ENCODE data around the gene SP100. TPM values are rescaled to one million over a fixed set of nuclear protein-coding genes. Genes with fewer than 3 reads are reported as not detected.

The SP100 gene
- total RNA-seq, 1 donor from 2014 or later: 387 TPM

DNA sequence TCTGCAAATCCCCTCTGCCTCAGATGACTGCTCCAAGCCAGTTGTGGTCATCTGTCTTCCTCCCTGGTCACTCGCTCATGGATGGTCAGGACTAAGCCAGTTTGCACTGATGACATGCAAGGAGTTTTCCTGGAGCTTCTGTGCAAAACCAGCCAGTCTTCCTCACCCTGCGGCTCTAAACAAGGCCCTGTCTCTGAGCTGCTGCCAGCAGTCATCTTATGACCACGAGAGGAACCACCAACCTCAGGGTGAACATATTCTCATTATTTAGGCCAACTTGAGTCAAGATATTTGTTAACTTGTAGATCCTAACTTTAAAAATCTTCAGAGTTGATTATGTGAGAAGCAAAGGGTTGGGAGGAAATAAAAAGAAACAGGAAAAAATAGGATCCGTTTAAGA, 176.8 kb downstream of the SP100 start:
- intact Hi-C loops (cut with micrococcal nuclease): loop anchor here (1.0 kb wide), 2 partner anchors 8 to 9 kb away; no protein-coding TSS in a partner anchor

Other genes starting within 250 kb of the SP100 start
- 152 and 167 TPM in 2 replicates for gene SP110, start 196.2 kb upstream of the SP100 start, total RNA-seq
- gene SP140, start 190.5 kb upstream of the SP100 start, total RNA-seq: 108 and 111 TPM in 2 replicates
- gene SP140L, start 89.0 kb upstream of the SP100 start, total RNA-seq: 114 and 115 TPM in 2 replicates

All from T-helper 1 cell treated with Interleukin-12 subunit alpha and Interleukin-12 subunit beta and Interleukin-4 antibody, amounts not matched to agents 30 ng/mL and 1 ng/mL, for 36 hours (primary cell).